ENCODE results near the gene WDR1.
A peak's percentile ranks its signal among the peaks of the same experiment; 100 is the strongest.

The WDR1 gene

GRCh38 chr4:10093801-10094552, 22.6 kb downstream of the WDR1 start:
- H3K4me3 ChIP-seq, result no peak overlapping the region
- H3K4me1 ChIP-seq, result peaks cover 0 to 93% (median 78%) of the 10 kb centered on the region in 4 donors
- peaks cover 79 to 100% (median 85%) of the 10 kb centered on the region in 3 donors for H3K36me3 ChIP-seq
- H3K9me3 ChIP-seq, result no peaks in the 10 kb centered on the region
- TF ChIP-seq CTCF (IDR thresholded peaks at IDR 0.05), result no peak
- intact Hi-C loops (cut with DNase I; ENCODE audit: low total_unique reads), result no loop called here
- H3K27ac ChIP-seq, result peak overlapping the region; percentile 61 to 95
- no peaks in the 10 kb centered on the region for H3K27me3 ChIP-seq
- DNase-seq, result no peak

- Histone ChIP-seq H3K9me3 (no peaks in the 10 kb centered on the region), H3K4me1 (peaks cover 0 to 86% (median 70%) of the 10 kb centered on the region in 4 donors), H3K27ac (peak overlapping the region; percentile 61 to 95), H3K27me3 (no peaks in the 10 kb centered on the region), H3K4me3 (no peak overlapping the region), H3K36me3 (peaks cover 79 to 100% (median 85%) of the 10 kb centered on the region in 3 donors)
- intact Hi-C loops (cut with DNase I; ENCODE audit: low total_unique reads), result no loop called here
- no peak for TF ChIP-seq CTCF (IDR thresholded peaks at IDR 0.05)
- DNase-seq, result no peak
Observed at GRCh38 chr4:10093271-10093621, 23.4 kb downstream of the WDR1 start.

GRCh38 chr4:10092481-10093270, 23.9 kb downstream of the WDR1 start:
- Histone ChIP-seq H3K36me3 (peaks cover 81 to 100% (median 85%) of the 10 kb centered on the region in 3 donors), H3K27ac (peak overlapping the region; percentile 61 to 95), H3K4me1 (peaks cover 0 to 80% (median 65%) of the 10 kb centered on the region in 4 donors), H3K9me3 (no peaks in the 10 kb centered on the region), H3K4me3 (peak overlapping the region in 1 of 2 donors; percentile 3), H3K27me3 (no peaks in the 10 kb centered on the region)
- intact Hi-C loops (cut with DNase I; ENCODE audit: low total_unique reads), result no loop called here
- no peak for TF ChIP-seq CTCF (IDR thresholded peaks at IDR 0.05)
- DNase-seq, result no peak

- H3K36me3 ChIP-seq, result peaks cover 81 to 100% (median 85%) of the 10 kb centered on the region in 3 donors
- peak overlapping the region; percentile 61 to 95 for H3K27ac ChIP-seq
- intact Hi-C loops (cut with DNase I; ENCODE audit: low total_unique reads), result no loop called here
Observed at GRCh38 chr4:10091531-10092181, 24.9 kb downstream of the WDR1 start.

More at GRCh38 chr4:10091531-10092181, 24.9 kb downstream of the WDR1 start:
- no peaks in the 10 kb centered on the region for H3K27me3 ChIP-seq
- DNase-seq, result no peak
- H3K4me3 ChIP-seq, result no peak overlapping the region
- peaks cover 0 to 70% (median 60%) of the 10 kb centered on the region in 4 donors for H3K4me1 ChIP-seq
- H3K9me3 ChIP-seq, result no peaks in the 10 kb centered on the region
- TF ChIP-seq CTCF (IDR thresholded peaks at IDR 0.05), result no peak
